H1 (cell line): ENCODE measurements around the gene MOCS3. TPM values are rescaled to one million over a fixed set of nuclear protein-coding genes. Genes with fewer than 3 reads are reported as not detected.

ENCODE experiments used
- CTCF ChIA-PET: fragments of 300-600 bp; sonication (Branson Sonifier 250); formaldehyde crosslinking; loops from one replicate; lab custom pipeline; 2021; ENCODE audit not compliant: partially characterized antibody; lab: Charles Lee
- POLR2A ChIA-PET: fragments of 300-600 bp; sonication (Branson Sonifier 250); formaldehyde crosslinking; loops from one replicate; lab custom pipeline; 2021; ENCODE audit warnings: inconsistent platforms; ENCODE audit not compliant: partially characterized antibody; lab: Charles Lee
- DNase-seq, 2 experiments: peaks; one replicate each; pipeline versions ENCODE4 v3.0.0 to v3.0.0-alpha.2; 2010 to 2022; ENCODE audit warnings: low spot score in 2 of 2, low read depth in 1 of 2, mixed read lengths in 1 of 2
- FAIRE-seq: peaks from 2 replicates; lab custom pipeline; 2011; peaks lifted over from hg19 to GRCh38; lab: Jason Lieb, UNC
- H2AFZ ChIP-seq: 2 replicates; pipeline ENCODE4 v1.8.1; 2012; ENCODE audit warnings: low read length, inconsistent platforms
- H2AK5ac ChIP-seq: 2 replicates; pipeline ENCODE4 v1.6.1; 2013; ENCODE audit warnings: low read depth, low read length
- H2BK120ac ChIP-seq: replicated peaks from 2 replicates; pipeline ENCODE3; 2013; ENCODE audit warnings: low read depth, low read length, inconsistent platforms
- H2BK12ac ChIP-seq: 2 replicates; pipeline ENCODE4 v1.6.1; 2013; ENCODE audit warnings: low read depth, low read length
- H2BK15ac ChIP-seq: 2 replicates; pipeline ENCODE4 v1.6.1; 2013; ENCODE audit warnings: low read length
- H2BK20ac ChIP-seq: 2 replicates; pipeline ENCODE4 v1.6.1; 2013; ENCODE audit warnings: low read length
- H2BK5ac ChIP-seq: 2 replicates; pipeline ENCODE4 v1.6.1; 2013; ENCODE audit warnings: low read depth, low read length
- H3K14ac ChIP-seq: 2 replicates; pipeline ENCODE4 v1.6.1; 2013; ENCODE audit warnings: inconsistent platforms; ENCODE audit not compliant: insufficient read length
- H3K18ac ChIP-seq: 2 replicates; pipeline ENCODE4 v1.6.1; 2013; ENCODE audit warnings: low read length; ENCODE audit errors: extremely low read depth
- H3K23ac ChIP-seq: 2 replicates; pipeline ENCODE4 v1.6.1; 2013; ENCODE audit warnings: inconsistent platforms; ENCODE audit not compliant: insufficient read length
- H3K23me2 ChIP-seq: 2 replicates; pipeline ENCODE4 v1.6.1; 2013; ENCODE audit warnings: low read depth, low read length
- H3K27ac ChIP-seq: 2 replicates; pipeline ENCODE4 v1.6.1; 2011; ENCODE audit warnings: low read depth, low read length, inconsistent platforms
- H3K27me3 ChIP-seq, 4 experiments: replicated peaks in 1 of 4; 1 replicate in 1 of 4; 2 replicates in 3 of 4; pipeline versions ENCODE4 v1.6.1 to v1.8.1; 2011 to 2013; ENCODE audit warnings: low read length in 3 of 4, mild to moderate bottlenecking in 3 of 4, inconsistent platforms in 2 of 4, mixed read lengths in 2 of 4, moderate library complexity in 1 of 4; ENCODE audit not compliant: control insufficient read depth in 3 of 4, insufficient read depth in 3 of 4; ENCODE audit errors: extremely low read depth in 1 of 4
- H3K36me3 ChIP-seq, 4 experiments: 2 replicates each; pipeline versions ENCODE4 v1.6.1 to v1.8.1; 2011 to 2013; ENCODE audit warnings: mild to moderate bottlenecking in 4 of 4, low read length in 3 of 4, moderate library complexity in 2 of 4, control low read depth in 1 of 4, inconsistent platforms in 1 of 4; ENCODE audit not compliant: insufficient read depth in 4 of 4, control insufficient read depth in 2 of 4
- H3K4ac ChIP-seq: replicated peaks from 2 replicates; pipeline ENCODE3; 2013; ENCODE audit warnings: low read length, low read depth, mixed read lengths, inconsistent platforms; ENCODE audit not compliant: insufficient read length
- H3K4me1 ChIP-seq, 4 experiments: replicated peaks in 1 of 4; 1 replicate in 1 of 4; 2 replicates in 3 of 4; pipeline versions ENCODE4 v1.6.1 to v1.8.1; 2011 to 2013; ENCODE audit warnings: low read length in 3 of 4, inconsistent platforms in 2 of 4, mixed read lengths in 1 of 4; ENCODE audit not compliant: insufficient read depth in 4 of 4, control insufficient read depth in 3 of 4
- H3K4me2 ChIP-seq, 2 experiments: 2 replicates each; pipeline versions ENCODE4 v1.6.1 to v1.8.1; 2011 to 2013; ENCODE audit warnings: low read depth in 2 of 2, low read length in 2 of 2, control low read depth in 1 of 2, inconsistent platforms in 1 of 2, mild to moderate bottlenecking in 1 of 2; ENCODE audit not compliant: insufficient read depth in 1 of 2
- H3K4me3 ChIP-seq, 4 experiments: fragments of 200-600, 300-600 bp in 1 of 4; sonication (generic), shearing (Covaris generic), sonication (Bioruptor Twin) in 1 of 4; 2 replicates each; pipeline versions ENCODE4 v1.5.1 to v1.8.1; 2011 to 2016; ENCODE audit warnings: low read length in 4 of 4, low read depth in 3 of 4, control low read depth in 2 of 4, inconsistent platforms in 2 of 4, mild to moderate bottlenecking in 2 of 4, mixed read lengths in 1 of 4, moderate library complexity in 1 of 4; ENCODE audit not compliant: insufficient read depth in 2 of 4; ENCODE audit errors: extremely low read depth in 1 of 4
- H3K56ac ChIP-seq: replicated peaks from 2 replicates; pipeline ENCODE3; 2013; ENCODE audit warnings: low read depth, mild to moderate bottlenecking, mixed read lengths, low read length, inconsistent platforms; ENCODE audit not compliant: insufficient read length
- H3K79me1 ChIP-seq: 2 replicates; pipeline ENCODE4 v1.6.1; 2013; ENCODE audit warnings: low read depth, low read length, control low read depth
- H3K79me2 ChIP-seq, 2 experiments: 2 replicates each; pipeline versions ENCODE4 v1.6.1 to v1.8.1; 2012 to 2013; ENCODE audit warnings: low read length in 2 of 2, mild to moderate bottlenecking in 2 of 2, inconsistent platforms in 1 of 2; ENCODE audit not compliant: insufficient read depth in 2 of 2, control insufficient read depth in 1 of 2
- H3K9ac ChIP-seq, 4 experiments: replicated peaks in 1 of 4; 1 replicate in 1 of 4; 2 replicates in 3 of 4; pipeline versions ENCODE4 v1.6.1 to v1.8.1; 2011 to 2013; ENCODE audit warnings: low read depth in 3 of 4, low read length in 3 of 4, control low read depth in 2 of 4, mild to moderate bottlenecking in 2 of 4, moderate library complexity in 2 of 4, inconsistent platforms in 1 of 4; ENCODE audit errors: extremely low read depth in 1 of 4
- H3K9me3 ChIP-seq, 2 experiments: 2 replicates each; pipeline versions ENCODE4 v1.6.1 to v1.8.1; 2012 to 2013; ENCODE audit warnings: mild to moderate bottlenecking in 2 of 2, moderate library complexity in 2 of 2, control low read depth in 1 of 2, inconsistent platforms in 1 of 2, low read depth in 1 of 2, low read length in 1 of 2, mixed read lengths in 1 of 2; ENCODE audit not compliant: insufficient read depth in 2 of 2
- H4K20me1 ChIP-seq, 2 experiments: replicated peaks in 1 of 2; 2 replicates each; pipeline versions ENCODE3 to v1.8.1; 2011 to 2013; ENCODE audit warnings: inconsistent platforms in 2 of 2, low read length in 2 of 2, mild to moderate bottlenecking in 1 of 2; ENCODE audit not compliant: insufficient read depth in 2 of 2, control insufficient read depth in 1 of 2
- H4K5ac ChIP-seq: 2 replicates; pipeline ENCODE4 v1.6.1; 2013; ENCODE audit warnings: low read length, low read depth, mixed read lengths, inconsistent platforms; ENCODE audit not compliant: insufficient read length
- H4K8ac ChIP-seq: 2 replicates; pipeline ENCODE4 v1.8.0; 2013; ENCODE audit warnings: mild to moderate bottlenecking, moderate library complexity, low read length, inconsistent platforms; ENCODE audit not compliant: insufficient read depth; ENCODE audit errors: extremely low read depth
- H4K91ac ChIP-seq: replicated peaks from 2 replicates; pipeline ENCODE3; 2013; ENCODE audit warnings: low read length, mixed read lengths, inconsistent platforms; ENCODE audit not compliant: insufficient read length
- BCL11A ChIP-seq, 2 experiments: IDR thresholded peaks; one replicate each; pipeline ENCODE4 v1.6.1; 2011; ENCODE audit warnings: low read depth in 2 of 2, low read length in 2 of 2, mild to moderate bottlenecking in 2 of 2
- CHD1 ChIP-seq: IDR thresholded peaks from 2 replicates; pipeline ENCODE4 v1.6.1; 2012; ENCODE audit warnings: low read depth, low read length, improper control_type of control experiment
- JUN ChIP-seq: IDR thresholded peaks from 2 replicates; pipeline ENCODE4 v1.6.1; 2011; ENCODE audit warnings: low read depth, mild to moderate bottlenecking, improper control_type of control experiment, low read length
- JUND ChIP-seq: IDR thresholded peaks from 2 replicates; pipeline ENCODE4 v1.6.1; 2011; ENCODE audit warnings: mild to moderate bottlenecking, improper control_type of control experiment, low read length
- KDM5A ChIP-seq: fragments of 200-600 bp; IDR thresholded peaks from 2 replicates; pipeline ENCODE4 v1.7.1; 2012; ENCODE audit warnings: mild to moderate bottlenecking, low read length, inconsistent platforms, mixed read lengths
- MAFK ChIP-seq: IDR thresholded peaks from 2 replicates; pipeline ENCODE4 v1.6.1; 2012; ENCODE audit warnings: low read depth, mild to moderate bottlenecking, improper control_type of control experiment, low read length
- MAX ChIP-seq: IDR thresholded peaks from 2 replicates; pipeline ENCODE4 v1.6.1; 2012; ENCODE audit warnings: inconsistent platforms
- RNF2 ChIP-seq: fragments of 200-900, 300-1000 bp; sonication (generic); IDR thresholded peaks from 2 replicates; pipeline ENCODE4 v1.7.1; 2016; ENCODE audit warnings: borderline replicate concordance, low read depth, mild to moderate bottlenecking, antibody characterized with exemption, low read length; ENCODE audit not compliant: poor library complexity, severe bottlenecking; ENCODE audit errors: missing control alignments
- SIX5 ChIP-seq: IDR thresholded peaks from 2 replicates; pipeline ENCODE4 v1.6.1; 2011; ENCODE audit warnings: mild to moderate bottlenecking, low read depth, low read length
- SP1 ChIP-seq: IDR thresholded peaks from 2 replicates; pipeline ENCODE4 v1.6.1; 2011; ENCODE audit warnings: low read depth, low read length
- TBP ChIP-seq: IDR thresholded peaks from 2 replicates; pipeline ENCODE4 v1.6.1; 2011; ENCODE audit warnings: low read depth, low read length, improper control_type of control experiment
- WGBS, 2 experiments: shearing (Covaris generic) in 1 of 2; methylation state at CpG; one replicate each; pipeline versions ENCODE4 v1.1.6 to v1.1.7; 2013 to 2015; ENCODE audit warnings: low lambda C conversion rate in 2 of 2, mixed read lengths in 2 of 2, inconsistent platforms in 1 of 2, low coverage in 1 of 2, missing lambda C conversion rate in 1 of 2; ENCODE audit not compliant: insufficient replicate concordance in 2 of 2, insufficient coverage in 1 of 2, insufficient read length in 1 of 2; ENCODE audit errors: extremely low coverage in 1 of 2, missing lambda C conversion rate in 1 of 2; 5-methylcytosine and 5-hydroxymethylcytosine counted together
- polyA plus RNA-seq, 7 experiments: library from polyadenylated mRNA; depleted of rRNA in 3 of 7; stranded (reverse) in 5 of 7; unstranded in 2 of 7; fragments of >200 nt in 5 of 7; fragments of 200-250 nt in 2 of 7; gene quantifications; 1 replicate in 5 of 7; 2 replicates in 1 of 7; 4 replicates in 1 of 7; pipeline versions ENCODE4 v1.2.1 to v1.2.3, GENCODE V29; 2011 to 2013; ENCODE audit warnings: missing spikeins in 2 of 7, mixed read lengths in 2 of 7
- total RNA-seq: library from RNA; stranded (reverse); fragmentation: NEBNext Ultra II Directional; extraction: Animal tissue kit (Norgen Biotek cat#: 25700); gene quantifications from 2 replicates; pipeline ENCODE4 v1.2.1, GENCODE V29; 2021
- TF ChIP-seq, protein P1 (sequence below): IDR thresholded peaks from 2 replicates; pipeline ENCODE4 v1.6.1; 2011; ENCODE audit warnings: low read length, improper control_type of control experiment

Gene MOCS3
- total and polyA plus RNA-seq, 2 of the 8 experiments (the other 6 are each of a cell fraction or from before 2014, with no cell fraction given) = 6.2 to 6.3 TPM

DNA sequence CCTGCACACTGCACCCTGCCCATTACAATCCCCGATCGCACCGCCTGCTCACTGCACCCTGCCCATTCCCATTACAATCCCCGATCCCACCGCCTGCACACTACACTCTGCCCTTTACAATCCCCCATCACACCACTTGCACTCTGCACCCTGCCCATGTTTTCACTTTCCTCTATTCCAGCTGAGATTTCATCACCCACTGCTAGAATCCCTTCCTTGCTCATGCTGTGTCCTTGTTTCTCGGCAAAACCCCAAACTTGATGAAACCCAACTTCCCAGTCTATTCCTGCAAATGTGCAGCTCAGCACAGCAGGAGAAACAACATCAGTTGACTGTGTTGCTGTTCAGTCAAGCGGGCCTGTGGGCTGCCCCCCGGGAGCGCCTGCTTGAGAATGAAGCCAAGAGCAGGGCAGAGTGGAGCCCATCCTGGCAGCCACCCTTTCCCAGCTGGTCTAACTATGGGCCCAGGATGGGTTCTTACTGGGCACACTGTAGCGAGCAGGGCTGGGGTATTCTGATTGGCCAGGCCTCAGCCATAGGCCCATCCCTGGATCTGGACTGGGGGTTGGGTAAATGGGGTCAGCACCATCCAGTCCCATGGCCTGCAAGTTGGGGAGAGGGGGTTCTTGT lies 17.2 kb downstream of the MOCS3 start:
- H3K27ac ChIP-seq = no peak overlapping the region
- H3K79me2 ChIP-seq = no peaks in the 10 kb centered on the region
- H3K23ac ChIP-seq = no peak overlapping the region
- H3K23me2 ChIP-seq = no peaks in the 10 kb centered on the region
- no peaks in the 10 kb centered on the region for H4K20me1 ChIP-seq
- no peak overlapping the region for H4K91ac ChIP-seq
- H3K56ac ChIP-seq = no peak overlapping the region
- peak overlapping the region; percentile 39 for H4K8ac ChIP-seq
- no peak overlapping the region for H3K4me2 ChIP-seq
- H2BK20ac ChIP-seq = no peak overlapping the region
- H2BK120ac ChIP-seq = no peak overlapping the region
- no peak overlapping the region for H3K9ac ChIP-seq
- no peak overlapping the region for H2BK15ac ChIP-seq
- H3K9me3 ChIP-seq = 0 out of 4 replicates have a peak, but pooled peaks cover 0 to 3% of the 10 kb centered on the region in 2 experiments
- CTCF ChIA-PET = interaction anchor here (0.6 to 1.1 kb wide), 3 partner anchors 16 to 331 kb away, joined by 3 read pairs; no protein-coding TSS in a partner anchor
- no peaks in the 10 kb centered on the region for H3K4me1 ChIP-seq
- WGBS, 2 experiments = 84% methylated on average over 10 of the region's 10 CpGs; no CpG with 5 or more reads in 1 of the 2 experiments
- H2BK5ac ChIP-seq = no peak overlapping the region
- H3K79me1 ChIP-seq = no peaks in the 10 kb centered on the region
- H3K27me3 ChIP-seq = no peaks in the 10 kb centered on the region; a peak in 1 of 7 replicates
- peak overlapping the region; percentile 38 for H3K4ac ChIP-seq
- H2BK12ac ChIP-seq = no peak overlapping the region
- no peak overlapping the region for H2AK5ac ChIP-seq
- no peak overlapping the region for H3K14ac ChIP-seq
- H3K4me3 ChIP-seq = no peak overlapping the region
- no peak overlapping the region; the same call in 1 of the 2 replicates for H3K18ac ChIP-seq
- POLR2A ChIA-PET = interaction anchor here (0.7 to 1.8 kb wide), 3 partner anchors 9 to 809 kb away, joined by 3 to 5 read pairs (median 3); partner anchors contain the start of genes DPM1 and MOCS3
- FAIRE-seq (no peak), DNase-seq (no peak)
- no peaks in the 10 kb centered on the region for H3K36me3 ChIP-seq
- H2AFZ ChIP-seq = peak overlapping the region; percentile 44; the same call in 1 of the 2 replicates
- H4K5ac ChIP-seq = no peak overlapping the region
- TF ChIP-seq MAX (no peak), SIX5 (no peak), BCL11A (IDR thresholded peaks at IDR 0.05; ENCODE audit: low read depth in 2 of 2, low read length in 2 of 2) (no peak), TBP (no peak), JUND (no peak), CHD1 (no peak), SP1 (no peak), MAFK (no peak), JUN (no peak), KDM5A (no peak), RNF2 (no peak)
- TF ChIP-seq, protein P1, sequence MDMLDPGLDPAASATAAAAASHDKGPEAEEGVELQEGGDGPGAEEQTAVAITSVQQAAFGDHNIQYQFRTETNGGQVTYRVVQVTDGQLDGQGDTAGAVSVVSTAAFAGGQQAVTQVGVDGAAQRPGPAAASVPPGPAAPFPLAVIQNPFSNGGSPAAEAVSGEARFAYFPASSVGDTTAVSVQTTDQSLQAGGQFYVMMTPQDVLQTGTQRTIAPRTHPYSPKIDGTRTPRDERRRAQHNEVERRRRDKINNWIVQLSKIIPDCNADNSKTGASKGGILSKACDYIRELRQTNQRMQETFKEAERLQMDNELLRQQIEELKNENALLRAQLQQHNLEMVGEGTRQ = no peak
